22Rv1 (cell line): Measurements from ENCODE around the gene SLC25A44.

Source experiments
- H3K27ac ChIP-seq: fragments of 450-650 bp; 2 replicates; pipeline ENCODE4 v1.5.1; 2017
- CTCF ChIP-seq: fragments of 450-650 bp; IDR thresholded peaks from 2 replicates; pipeline ENCODE4 v1.5.1; 2017; ENCODE audit warnings: mild to moderate bottlenecking
- ZFX ChIP-seq: fragments of 450-650 bp; IDR thresholded peaks from 2 replicates; pipeline ENCODE4 v1.6.1; 2017; ENCODE audit warnings: antibody characterized with exemption, borderline replicate concordance

The SLC25A44 gene

GRCh38 chr1:156226782-156227181, 32.9 kb downstream of the SLC25A44 start:
- H3K27ac ChIP-seq: no peak overlapping the region
- TF ChIP-seq CTCF (no peak), ZFX (no peak)

GRCh38 chr1:156228501-156228900, 34.6 kb downstream of the SLC25A44 start:
- H3K27ac ChIP-seq: no peak overlapping the region
- no peak for TF ChIP-seq CTCF
- no peak for TF ChIP-seq ZFX

GRCh38 chr1:156229809-156230472, 36.0 kb downstream of the SLC25A44 start:
- TF ChIP-seq ZFX: no peak
- TF ChIP-seq CTCF: no peak
- H3K27ac ChIP-seq: no peak overlapping the region

GRCh38 chr1:156230473-156230837, 36.6 kb downstream of the SLC25A44 start:
- TF ChIP-seq ZFX (no peak), CTCF (no peak)
- H3K27ac ChIP-seq: no peak overlapping the region

- 0 out of 2 replicates have a peak overlapping the region, but pooled peaks have one; percentile 7 for H3K27ac ChIP-seq
- TF ChIP-seq ZFX (no peak), CTCF (no peak)
Measured at GRCh38 chr1:156232201-156232894, 38.4 kb downstream of the SLC25A44 start.

GRCh38 chr1:156233426-156234127, 39.7 kb downstream of the SLC25A44 start:
- TF ChIP-seq CTCF (no peak), ZFX (no peak)
- H3K27ac ChIP-seq: no peak overlapping the region

- TF ChIP-seq CTCF: no peak
- no peak for TF ChIP-seq ZFX
- no peak overlapping the region for H3K27ac ChIP-seq
Measured at GRCh38 chr1:156236164-156236563, 42.3 kb downstream of the SLC25A44 start.
